Mucosa of rectum (tissue), 2 donors: ENCODE measurements around the gene CADM1.

Source experiments
- H3K27ac ChIP-seq, 2 donors: one replicate each; pipeline ENCODE4 v1.7.0; 2013; ENCODE audit warnings: inconsistent platforms in 2 of 2, low read depth in 2 of 2, low read length in 2 of 2
- H3K27me3 ChIP-seq, 2 donors: one replicate each; pipeline ENCODE4 v1.7.0; 2013; ENCODE audit warnings: low read length in 2 of 2; ENCODE audit not compliant: control insufficient read depth in 2 of 2, insufficient read depth in 2 of 2
- H3K36me3 ChIP-seq, 2 donors: one replicate each; pipeline ENCODE4 v1.7.0; 2013; ENCODE audit warnings: low read length in 2 of 2; ENCODE audit not compliant: control insufficient read depth in 2 of 2, insufficient read depth in 2 of 2
- H3K4me1 ChIP-seq, 2 donors: one replicate each; pipeline ENCODE4 v1.7.0; 2013; ENCODE audit warnings: low read length in 2 of 2, mild to moderate bottlenecking in 1 of 2; ENCODE audit not compliant: control insufficient read depth in 2 of 2, insufficient read depth in 2 of 2
- H3K4me3 ChIP-seq, 2 donors: one replicate each; pipeline ENCODE4 v1.7.0; 2013; ENCODE audit warnings: low read length in 2 of 2
- H3K9ac ChIP-seq, 2 donors: one replicate each; pipeline ENCODE4 v1.7.0; 2013; ENCODE audit warnings: low read length in 2 of 2, low read depth in 1 of 2, mild to moderate bottlenecking in 1 of 2
- H3K9me3 ChIP-seq, 2 donors: one replicate each; pipeline ENCODE4 v1.7.0; 2013; ENCODE audit warnings: low read length in 2 of 2; ENCODE audit not compliant: control insufficient read depth in 2 of 2
- donor health status: healthy.
- donor health status: Normal muscosa, but diverticular disease.

CADM1 gene

GRCh38 chr11:115409691-115410220 is 94.5 kb downstream of the CADM1 start:
- Histone ChIP-seq H3K9me3 (no peaks in the 10 kb centered on the region), H3K27ac (no peak overlapping the region), H3K36me3 (no peaks in the 10 kb centered on the region), H3K4me3 (no peak overlapping the region), H3K9ac (no peak overlapping the region), H3K27me3 (peaks cover 5 to 36% of the 10 kb centered on the region in 2 donors), H3K4me1 (peaks cover 0 to 3% of the 10 kb centered on the region in 2 donors)

- H3K4me3 ChIP-seq = no peak overlapping the region
- peaks cover 0 to 3% of the 10 kb centered on the region in 2 donors for H3K4me1 ChIP-seq
- H3K36me3 ChIP-seq = no peaks in the 10 kb centered on the region
- H3K9me3 ChIP-seq = no peaks in the 10 kb centered on the region
- no peak overlapping the region for H3K27ac ChIP-seq
- H3K9ac ChIP-seq = no peak overlapping the region
- H3K27me3 ChIP-seq = peaks cover 5 to 36% of the 10 kb centered on the region in 2 donors
Measured at GRCh38 chr11:115409116-115409670, 95.0 kb downstream of the CADM1 start.

GRCh38 chr11:115408036-115408921 is 95.9 kb downstream of the CADM1 start:
- no peak overlapping the region for H3K9ac ChIP-seq
- H3K27me3 ChIP-seq = peaks cover 5 to 32% of the 10 kb centered on the region in 2 donors
- H3K4me1 ChIP-seq = peaks cover 0 to 3% of the 10 kb centered on the region in 2 donors
- H3K9me3 ChIP-seq = no peaks in the 10 kb centered on the region
- no peak overlapping the region for H3K27ac ChIP-seq
- no peaks in the 10 kb centered on the region for H3K36me3 ChIP-seq
- no peak overlapping the region for H3K4me3 ChIP-seq

GRCh38 chr11:115407496-115407895 is 96.7 kb downstream of the CADM1 start:
- Histone ChIP-seq H3K36me3 (no peaks in the 10 kb centered on the region), H3K27me3 (peaks cover 5 to 29% of the 10 kb centered on the region in 2 donors), H3K27ac (no peak overlapping the region), H3K9ac (no peak overlapping the region), H3K9me3 (no peaks in the 10 kb centered on the region), H3K4me3 (no peak overlapping the region), H3K4me1 (peaks cover 0 to 3% of the 10 kb centered on the region in 2 donors)

- Histone ChIP-seq H3K27me3 (peaks cover 5 to 24% of the 10 kb centered on the region in 2 donors), H3K9ac (no peak overlapping the region), H3K36me3 (no peaks in the 10 kb centered on the region), H3K4me3 (no peak overlapping the region), H3K9me3 (no peaks in the 10 kb centered on the region), H3K4me1 (peaks cover 0 to 3% of the 10 kb centered on the region in 2 donors), H3K27ac (no peak overlapping the region)
Measured at GRCh38 chr11:115406404-115406803, 97.8 kb downstream of the CADM1 start.

GRCh38 chr11:115398333-115399080 is 105.7 kb downstream of the CADM1 start:
- H3K9me3 ChIP-seq = no peaks in the 10 kb centered on the region
- no peaks in the 10 kb centered on the region for H3K4me1 ChIP-seq
- H3K36me3 ChIP-seq = no peaks in the 10 kb centered on the region
- no peak overlapping the region for H3K9ac ChIP-seq
- no peak overlapping the region for H3K4me3 ChIP-seq
- H3K27ac ChIP-seq = no peak overlapping the region
- H3K27me3 ChIP-seq = no peaks in the 10 kb centered on the region

- no peaks in the 10 kb centered on the region for H3K36me3 ChIP-seq
- no peak overlapping the region for H3K4me3 ChIP-seq
- H3K9ac ChIP-seq = no peak overlapping the region
- no peaks in the 10 kb centered on the region for H3K27me3 ChIP-seq
- H3K9me3 ChIP-seq = no peaks in the 10 kb centered on the region
- H3K27ac ChIP-seq = no peak overlapping the region
- no peaks in the 10 kb centered on the region for H3K4me1 ChIP-seq
Measured at GRCh38 chr11:115396533-115396932, 107.7 kb downstream of the CADM1 start.

GRCh38 chr11:115393950-115394349 is 110.3 kb downstream of the CADM1 start:
- H3K4me1 ChIP-seq = no peaks in the 10 kb centered on the region
- H3K9me3 ChIP-seq = no peaks in the 10 kb centered on the region
- no peaks in the 10 kb centered on the region for H3K27me3 ChIP-seq
- no peak overlapping the region for H3K9ac ChIP-seq
- no peak overlapping the region for H3K4me3 ChIP-seq
- H3K27ac ChIP-seq = no peak overlapping the region
- no peaks in the 10 kb centered on the region for H3K36me3 ChIP-seq

- Histone ChIP-seq H3K27ac (no peak overlapping the region), H3K27me3 (no peaks in the 10 kb centered on the region), H3K4me1 (no peaks in the 10 kb centered on the region), H3K4me3 (no peak overlapping the region), H3K9me3 (no peaks in the 10 kb centered on the region), H3K36me3 (no peaks in the 10 kb centered on the region), H3K9ac (no peak overlapping the region)
Measured at GRCh38 chr11:115391598-115391997, 112.6 kb downstream of the CADM1 start.

GRCh38 chr11:115391160-115391559 is 113.1 kb downstream of the CADM1 start:
- Histone ChIP-seq H3K36me3 (no peaks in the 10 kb centered on the region), H3K9ac (no peak overlapping the region), H3K4me3 (no peak overlapping the region), H3K27me3 (no peaks in the 10 kb centered on the region), H3K27ac (no peak overlapping the region), H3K4me1 (no peaks in the 10 kb centered on the region), H3K9me3 (no peaks in the 10 kb centered on the region)
